PC-9 (cell line): ENCODE measurements around the gene ACBD3.

ENCODE experiments used
- CTCF ChIP-seq: fragments of 200-600 bp; sonication (generic); conservative IDR thresholded peaks from 2 replicates; pipeline ENCODE4 v1.6.1; 2017; ENCODE audit warnings: mixed run types, antibody characterized with exemption, mild to moderate bottlenecking, moderate library complexity
- EZH2 ChIP-seq: fragments of 200-600 bp; sonication (generic); IDR thresholded peaks from 2 replicates; pipeline ENCODE4 v1.8.0; 2017; ENCODE audit warnings: antibody characterized with exemption, low read depth

- TF ChIP-seq EZH2 (no peak), CTCF (no peak)
Measured at GRCh38 chr1:226203655-226204054, 17.1 kb upstream of the ACBD3 start.
